Measurements from ENCODE around the gene SPRY1.

- peak in 1 of 12 donors; percentile 5 for TF ChIP-seq CTCF (IDR thresholded peaks at IDR 0.05)
- TF ChIP-seq POLR2A (IDR thresholded peaks at IDR 0.05): no peak
Measured at GRCh38 chr4:123401271-123402120, 4.9 kb downstream of the SPRY1 start.
